C4-2B (cell line): ENCODE results near the gene RNF144A.

ENCODE experiments used
- CTCF ChIP-seq: fragments of 450-650 bp; conservative IDR thresholded peaks from 2 replicates; pipeline ENCODE4 v1.5.1; 2017; ENCODE audit warnings: mild to moderate bottlenecking
- ZFX ChIP-seq: fragments of 450-650 bp; IDR thresholded peaks from 2 replicates; pipeline ENCODE4 v1.6.1; 2017

GRCh38 chr2:7018282-7018701 is 101.1 kb downstream of the RNF144A start:
- no peak for TF ChIP-seq CTCF
- no peak for TF ChIP-seq ZFX
